Natural killer cell (primary cell): ENCODE measurements around the gene RWDD2A. TPM values are rescaled to one million over a fixed set of nuclear protein-coding genes. Genes with fewer than 3 reads are reported as not detected.
A peak's percentile ranks its signal among the peaks of the same experiment; 100 is the strongest.

ENCODE experiments used
- ATAC-seq, 3 donors: fragments of 150-1000 bp in 2 of 3; fragments of 200-7000 bp in 1 of 3; cut with Tn5 transposase; 1 replicate in 1 of 3; 2 replicates in 2 of 3; pipeline ENCODE4 v1.10.0; 2021; ENCODE audit warnings: mild to moderate bottlenecking in 2 of 3, moderate library complexity in 2 of 3
- DNase-seq, 2 donors: peaks; one replicate each; pipeline versions ENCODE4 v3.0.0 to v3.0.0-alpha.2; 2013 to 2021; ENCODE audit warnings: mixed read lengths in 1 of 2
- H3K27ac ChIP-seq: one replicate; pipeline ENCODE4 v1.5.1; 2013; ENCODE audit warnings: mild to moderate bottlenecking, low read length
- H3K27me3 ChIP-seq: one replicate; pipeline ENCODE4 v1.6.1; 2013; ENCODE audit warnings: low read length; ENCODE audit not compliant: control insufficient read depth, insufficient read depth
- H3K36me3 ChIP-seq: one replicate; pipeline ENCODE4 v1.6.1; 2013; ENCODE audit warnings: low read length; ENCODE audit not compliant: control insufficient read depth, insufficient read depth
- H3K4me1 ChIP-seq: one replicate; pipeline ENCODE4 v1.6.1; 2013; ENCODE audit warnings: low read length; ENCODE audit not compliant: control insufficient read depth, insufficient read depth
- H3K4me3 ChIP-seq: one replicate; pipeline ENCODE4 v1.5.1; 2013; ENCODE audit warnings: low read length
- H3K9me3 ChIP-seq: one replicate; pipeline ENCODE4 v1.6.1; 2013; ENCODE audit warnings: low read length; ENCODE audit not compliant: control insufficient read depth, insufficient read depth
- H3K27ac Mint-ChIP-seq, 2 donors: one replicate each; pipeline ENCODE4 v1.8.0; 2022; ENCODE audit warnings: mild to moderate bottlenecking in 2 of 2, mixed read lengths in 2 of 2, moderate library complexity in 1 of 2
- H3K27me3 Mint-ChIP-seq, 2 donors: one replicate each; pipeline ENCODE4 v1.8.0; 2022; ENCODE audit warnings: low read depth in 2 of 2, mixed read lengths in 2 of 2
- H3K36me3 Mint-ChIP-seq: one replicate; pipeline ENCODE4 v1.8.0; 2022; ENCODE audit warnings: mixed read lengths
- H3K4me1 Mint-ChIP-seq, 2 donors: one replicate each; pipeline ENCODE4 v1.8.0; 2022; ENCODE audit warnings: mixed read lengths in 2 of 2
- H3K4me3 Mint-ChIP-seq: one replicate; pipeline ENCODE4 v1.8.0; 2022; ENCODE audit warnings: mild to moderate bottlenecking, moderate library complexity, mixed read lengths
- H3K9me3 Mint-ChIP-seq, 2 donors: one replicate each; pipeline ENCODE4 v1.8.0; 2022; ENCODE audit warnings: mixed read lengths in 2 of 2
- WGBS: methylation state at CpG from one replicate; pipeline ENCODE4 v1.1.7; 2013; ENCODE audit warnings: missing lambda C conversion rate; ENCODE audit not compliant: insufficient coverage; 5-methylcytosine and 5-hydroxymethylcytosine counted together
- intact Hi-C: fragments of 100-400 bp; cut with micrococcal nuclease; formaldehyde crosslinking; loops from one replicate; pipeline ENCODE4 v1.14.2; 2022
- total RNA-seq, 4 donors: library from RNA; stranded (reverse); fragments of 120-200 nt in 1 of 4; gene quantifications; one replicate each; pipeline versions ENCODE4 v1.2.3 to v1.2.4, GENCODE V29; 2013 to 2022
- TF ChIP-seq, protein P1 (sequence below): fragments of 200-600 bp; IDR thresholded peaks from one replicate; pipeline ENCODE4 v1.8.0; 2022; ENCODE audit warnings: antibody characterized with exemption

Gene RWDD2A
- total RNA-seq, 3 donors from 2014 or later (not counting 1 experiment from before 2014, with no cell fraction given): 0.86 to 1.1 (median 0.93) TPM

DNA sequence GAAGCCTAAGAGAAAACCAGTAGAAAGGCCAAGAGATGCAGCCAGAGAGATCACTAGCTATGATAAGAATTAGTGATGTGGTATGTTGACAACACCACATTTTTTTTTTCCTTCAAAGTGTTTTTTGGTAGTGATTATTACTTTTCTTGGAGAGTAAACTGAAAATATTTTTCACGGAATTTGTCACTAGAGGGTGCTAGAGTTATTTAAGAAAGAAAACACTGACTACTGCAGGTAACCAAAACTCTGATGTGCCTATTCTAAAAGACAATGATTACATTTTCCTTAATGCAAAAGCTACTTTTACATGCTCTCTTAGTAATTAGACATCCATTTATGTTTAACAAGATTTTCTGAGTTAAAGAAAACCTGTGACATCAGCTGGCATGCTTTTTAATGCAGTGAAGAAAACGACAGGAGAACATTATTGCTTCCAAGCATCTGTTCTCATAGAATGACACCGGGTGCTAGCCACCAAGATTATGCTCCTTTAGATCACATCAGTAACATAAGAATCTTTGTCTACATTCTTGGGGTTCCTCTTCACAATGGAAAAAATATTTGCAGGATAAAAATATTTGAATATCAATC is 28.8 kb downstream of the RWDD2A start:
- no peaks in the 10 kb centered on the region for H3K9me3 ChIP-seq
- H3K27me3 ChIP-seq: no peaks in the 10 kb centered on the region
- Mint-ChIP-seq H3K4me1 (no peaks in the 10 kb centered on the region), H3K27ac (no peak overlapping the region), H3K27me3 (peaks cover 0 to 6% of the 10 kb centered on the region in 2 donors), H3K36me3 (no peaks in the 10 kb centered on the region), H3K9me3 (no peaks in the 10 kb centered on the region), H3K4me3 (no peak overlapping the region)
- DNase-seq (peak in 1 of 2 donors; percentile 50), ATAC-seq (peak in 1 of 3 donors; percentile 44)
- intact Hi-C loops: loop anchor here (1.0 kb wide), 1 partner anchor 293 kb away; no protein-coding TSS in a partner anchor
- H3K4me1 ChIP-seq: no peaks in the 10 kb centered on the region
- no peak overlapping the region for H3K27ac ChIP-seq
- WGBS: 66% methylated on average over 2 of the region's 3 CpGs
- TF ChIP-seq, protein P1, sequence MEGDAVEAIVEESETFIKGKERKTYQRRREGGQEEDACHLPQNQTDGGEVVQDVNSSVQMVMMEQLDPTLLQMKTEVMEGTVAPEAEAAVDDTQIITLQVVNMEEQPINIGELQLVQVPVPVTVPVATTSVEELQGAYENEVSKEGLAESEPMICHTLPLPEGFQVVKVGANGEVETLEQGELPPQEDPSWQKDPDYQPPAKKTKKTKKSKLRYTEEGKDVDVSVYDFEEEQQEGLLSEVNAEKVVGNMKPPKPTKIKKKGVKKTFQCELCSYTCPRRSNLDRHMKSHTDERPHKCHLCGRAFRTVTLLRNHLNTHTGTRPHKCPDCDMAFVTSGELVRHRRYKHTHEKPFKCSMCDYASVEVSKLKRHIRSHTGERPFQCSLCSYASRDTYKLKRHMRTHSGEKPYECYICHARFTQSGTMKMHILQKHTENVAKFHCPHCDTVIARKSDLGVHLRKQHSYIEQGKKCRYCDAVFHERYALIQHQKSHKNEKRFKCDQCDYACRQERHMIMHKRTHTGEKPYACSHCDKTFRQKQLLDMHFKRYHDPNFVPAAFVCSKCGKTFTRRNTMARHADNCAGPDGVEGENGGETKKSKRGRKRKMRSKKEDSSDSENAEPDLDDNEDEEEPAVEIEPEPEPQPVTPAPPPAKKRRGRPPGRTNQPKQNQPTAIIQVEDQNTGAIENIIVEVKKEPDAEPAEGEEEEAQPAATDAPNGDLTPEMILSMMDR: peak; percentile 70
- H3K4me3 ChIP-seq: no peak overlapping the region
- no peaks in the 10 kb centered on the region for H3K36me3 ChIP-seq

DNA sequence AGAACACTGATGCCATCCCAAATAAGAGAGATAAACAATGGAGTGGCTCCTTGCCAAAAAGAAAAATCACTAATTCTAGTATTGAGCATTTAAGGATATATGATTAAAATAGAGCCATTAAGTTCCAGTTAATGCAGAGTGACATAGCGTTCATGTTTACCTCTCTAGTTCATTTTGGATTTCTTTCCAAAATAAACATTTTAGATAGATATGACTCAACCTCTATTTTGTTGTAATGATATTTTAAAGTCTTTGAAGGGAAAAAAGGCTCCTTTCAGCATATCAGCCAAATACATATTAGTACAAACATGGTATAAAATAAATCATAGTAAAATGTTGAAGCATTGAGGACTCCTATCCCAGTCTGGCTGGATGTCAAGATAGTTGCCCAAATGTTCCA is 33.4 kb downstream of the RWDD2A start:
- ATAC-seq: no peak
- Histone ChIP-seq H3K27me3 (no peaks in the 10 kb centered on the region), H3K4me1 (no peaks in the 10 kb centered on the region), H3K9me3 (no peaks in the 10 kb centered on the region), H3K36me3 (no peaks in the 10 kb centered on the region), H3K27ac (no peak overlapping the region), H3K4me3 (no peak overlapping the region)
- Mint-ChIP-seq H3K4me1 (no peaks in the 10 kb centered on the region), H3K27ac (no peak overlapping the region), H3K9me3 (no peaks in the 10 kb centered on the region), H3K27me3 (peaks cover under 1 to 2% of the 10 kb centered on the region in 2 donors), H3K36me3 (no peaks in the 10 kb centered on the region), H3K4me3 (no peak overlapping the region)
- TF ChIP-seq, protein P1: no peak
- DNase-seq: no peak
- WGBS: no CpG with 5 or more reads among the region's 1 CpG
- intact Hi-C loops: no loop called here

DNA sequence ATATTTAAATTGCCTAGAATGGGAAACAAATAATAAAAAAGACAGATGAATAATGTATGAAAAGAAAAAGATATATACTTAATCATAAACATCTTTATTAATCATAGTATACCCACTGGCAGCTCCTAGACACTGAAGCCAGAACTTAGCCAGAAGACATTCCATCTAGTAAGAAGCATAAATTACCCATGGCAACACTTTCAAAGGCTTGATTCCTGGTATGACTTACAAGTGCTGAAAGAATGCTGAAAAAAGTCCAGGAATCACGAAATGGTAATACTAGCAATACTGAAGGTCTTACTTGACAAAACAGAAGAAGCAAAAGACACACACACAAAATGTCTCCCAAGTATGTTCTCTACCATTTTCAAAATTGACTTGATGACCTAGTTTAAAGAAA is 38.0 kb downstream of the RWDD2A start:
- Mint-ChIP-seq H3K27me3 (peaks cover 14 to 18% of the 10 kb centered on the region in 2 donors), H3K36me3 (no peaks in the 10 kb centered on the region), H3K27ac (no peak overlapping the region), H3K9me3 (no peaks in the 10 kb centered on the region), H3K4me1 (no peaks in the 10 kb centered on the region), H3K4me3 (no peak overlapping the region)
- no peak for ATAC-seq
- no peaks in the 10 kb centered on the region for H3K27me3 ChIP-seq
- intact Hi-C loops: no loop called here
- WGBS: 70% methylated on average over 1 of the region's 1 CpG
- no peak overlapping the region for H3K27ac ChIP-seq
- DNase-seq: no peak
- H3K4me3 ChIP-seq: no peak overlapping the region
- no peaks in the 10 kb centered on the region for H3K9me3 ChIP-seq
- TF ChIP-seq, protein P1: no peak
- H3K36me3 ChIP-seq: no peaks in the 10 kb centered on the region
- no peaks in the 10 kb centered on the region for H3K4me1 ChIP-seq

DNA sequence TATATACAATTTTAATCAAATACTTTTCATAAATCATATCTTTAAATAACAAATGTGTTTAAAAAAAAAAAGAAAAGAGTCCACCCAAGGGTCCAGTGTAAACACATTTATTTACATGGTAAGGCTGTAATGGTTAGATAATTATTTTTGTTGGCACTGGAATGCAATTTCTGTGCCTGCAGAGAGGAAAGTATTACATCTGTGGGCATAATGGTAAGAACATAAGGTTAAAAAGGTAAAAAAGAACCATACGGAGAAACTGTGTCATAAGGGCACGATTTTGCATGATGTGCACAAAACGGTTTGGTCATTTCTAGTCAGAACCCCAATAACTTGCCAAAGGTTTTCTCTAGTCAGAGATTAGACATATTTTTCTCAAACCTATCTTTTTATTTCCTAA is 54.3 kb downstream of the RWDD2A start:
- Mint-ChIP-seq H3K27ac (no peak overlapping the region), H3K4me3 (no peak overlapping the region), H3K9me3 (no peaks in the 10 kb centered on the region), H3K4me1 (no peaks in the 10 kb centered on the region), H3K36me3 (no peaks in the 10 kb centered on the region), H3K27me3 (peaks cover 0 to 4% of the 10 kb centered on the region in 2 donors)
- TF ChIP-seq, protein P1: no peak
- Histone ChIP-seq H3K27me3 (no peaks in the 10 kb centered on the region), H3K27ac (no peak overlapping the region), H3K36me3 (no peaks in the 10 kb centered on the region), H3K4me1 (no peaks in the 10 kb centered on the region), H3K9me3 (no peaks in the 10 kb centered on the region), H3K4me3 (no peak overlapping the region)
- no peak for DNase-seq
- intact Hi-C loops: no loop called here
- ATAC-seq: no peak
- WGBS: 80% methylated on average over 3 of the region's 3 CpGs
